Omental fat pad (tissue), 4 donors: ENCODE results near the gene PRKCA. TPM values are rescaled to one million over a fixed set of nuclear protein-coding genes. Genes with fewer than 3 reads are reported as not detected.

Source experiments
- ATAC-seq: fragments of 150-250 bp; one replicate; pipeline ENCODE4 v1.9.1; 2016; ENCODE audit warnings: mild to moderate bottlenecking, moderate library complexity; ENCODE audit not compliant: low FRiP score
- DNase-seq: peaks from one replicate; pipeline ENCODE4 v3.0.0-alpha.2; 2019; ENCODE audit warnings: low spot score
- CTCF ChIP-seq, 3 donors: fragments of 450-650 bp; IDR thresholded peaks; one replicate each; pipeline ENCODE4 v1.5.1; 2016 to 2017; ENCODE audit warnings: antibody characterized with exemption in 3 of 3, mild to moderate bottlenecking in 3 of 3, moderate library complexity in 2 of 3
- total RNA-seq, 4 donors: library from RNA; depleted of rRNA; stranded (reverse); fragments of >200 nt; gene quantifications; one replicate each; pipeline ENCODE4 v1.1.0, GENCODE V29; 2016

Gene PRKCA
- total RNA-seq, 4 donors from 2014 or later, result 6.7 to 14.3 (median 10.3) TPM

GRCh38 chr17:66445229-66445628 is 142.8 kb downstream of the PRKCA start:
- DNase-seq, result no peak
- TF ChIP-seq CTCF (IDR thresholded peaks at IDR 0.05), result no peak
- no peak for ATAC-seq

GRCh38 chr17:66446419-66446818 is 144.0 kb downstream of the PRKCA start:
- no peak for TF ChIP-seq CTCF (IDR thresholded peaks at IDR 0.05)
- DNase-seq, result no peak
- ATAC-seq, result no peak

GRCh38 chr17:66447159-66447558 is 144.7 kb downstream of the PRKCA start:
- TF ChIP-seq CTCF (IDR thresholded peaks at IDR 0.05), result no peak
- ATAC-seq, result no peak
- no peak for DNase-seq

- no peak for DNase-seq
- no peak for ATAC-seq
- no peak for TF ChIP-seq CTCF (IDR thresholded peaks at IDR 0.05)
Measured at GRCh38 chr17:66448026-66448639, 145.7 kb downstream of the PRKCA start.

GRCh38 chr17:66449418-66449977 is 147.1 kb downstream of the PRKCA start:
- no peak for TF ChIP-seq CTCF (IDR thresholded peaks at IDR 0.05)
- ATAC-seq, result no peak
- DNase-seq, result no peak

GRCh38 chr17:66450008-66450851 is 147.8 kb downstream of the PRKCA start:
- TF ChIP-seq CTCF (IDR thresholded peaks at IDR 0.05), result no peak
- DNase-seq, result no peak

More at GRCh38 chr17:66450008-66450851, 147.8 kb downstream of the PRKCA start:
- ATAC-seq, result no peak
